Ascending aorta (tissue), 2 donors: ENCODE measurements around the gene EXOSC3. TPM values are rescaled to one million over a fixed set of nuclear protein-coding genes. Genes with fewer than 3 reads are reported as not detected.
"Not testable (repeated sequence)": the region's sequence is repeated elsewhere in the genome, so short reads cannot be mapped to it uniquely, and the experiment has no call there.

ENCODE experiments used
- DNase-seq, 2 donors: peaks; one replicate each; pipeline ENCODE4 v3.0.0-alpha.2; 2019; ENCODE audit warnings: low spot score in 2 of 2
- H3K27ac ChIP-seq, 2 donors: fragments of 200-600 bp; sonication (generic); one replicate each; pipeline ENCODE4 v1.5.1; 2016 to 2017; ENCODE audit warnings: mild to moderate bottlenecking in 1 of 2
- H3K27me3 ChIP-seq: fragments of 200-600 bp; sonication (generic); one replicate; pipeline ENCODE4 v1.5.1; 2017
- H3K36me3 ChIP-seq, 2 donors: fragments of 200-600 bp; sonication (generic); one replicate each; pipeline ENCODE4 v1.5.1; 2016
- H3K4me1 ChIP-seq, 2 donors: fragments of 200-600 bp; sonication (generic); one replicate each; pipeline ENCODE4 v1.5.1; 2016 to 2017; ENCODE audit warnings: mild to moderate bottlenecking in 1 of 2
- H3K4me3 ChIP-seq, 2 donors: fragments of 200-600 bp; sonication (generic); one replicate each; pipeline ENCODE4 v1.5.1; 2016 to 2017; ENCODE audit warnings: mild to moderate bottlenecking in 1 of 2
- H3K9me3 ChIP-seq, 2 donors: fragments of 200-600 bp; sonication (generic); one replicate each; pipeline ENCODE4 v1.5.1; 2016
- intact Hi-C: fragments of 100-400 bp; cut with DNase I; formaldehyde crosslinking; loops from one replicate; pipeline ENCODE4 v1.15.1; 2023
- total RNA-seq: library from RNA; depleted of rRNA; stranded (reverse); fragments of >200 nt; gene quantifications from one replicate; pipeline ENCODE4 v1.1.0, GENCODE V29; 2016
- TF ChIP-seq, protein P1 (sequence below), 3 experiments: fragments of 200-600 bp in 2 of 3; fragments of 450-650 bp in 1 of 3; sonication (generic) in 2 of 3; IDR thresholded peaks; one replicate each; pipeline ENCODE4 v1.5.1; 2016 to 2019; ENCODE audit warnings: antibody characterized with exemption in 3 of 3, mild to moderate bottlenecking in 1 of 3, moderate library complexity in 1 of 3

The EXOSC3 gene
- total RNA-seq, 1 donor from 2014 or later: 9.0 TPM

DNA sequence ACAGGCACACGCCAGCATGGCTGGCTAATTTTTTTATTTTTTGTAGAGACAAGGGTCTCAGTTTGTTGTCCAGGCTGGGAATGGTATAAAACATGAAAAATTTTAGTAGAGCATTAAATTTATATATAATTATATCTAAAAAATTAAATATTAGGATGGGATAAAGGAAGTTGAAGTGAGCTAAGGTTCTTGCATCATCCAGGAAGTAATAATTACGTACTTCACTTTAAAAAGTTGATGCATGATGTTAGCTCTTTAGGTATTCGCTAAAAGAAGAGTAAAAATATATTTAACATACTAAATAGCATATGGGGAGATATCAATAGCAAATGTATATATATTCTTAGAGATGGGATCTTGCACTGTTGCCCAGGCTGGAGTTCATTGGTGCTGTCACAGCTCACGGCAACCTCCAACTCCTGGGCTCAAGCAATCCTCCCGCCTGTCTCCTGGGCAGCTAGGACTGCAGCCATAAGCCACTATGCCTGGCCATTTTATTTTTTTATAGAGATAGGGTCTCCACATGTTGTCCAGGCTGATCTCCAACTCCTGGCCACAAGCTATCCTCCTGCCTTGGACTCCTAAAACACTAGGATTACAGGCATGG lies 28.0 kb upstream of the EXOSC3 start:
- no peak overlapping the region for H3K4me3 ChIP-seq
- no peaks in the 10 kb centered on the region for H3K27me3 ChIP-seq
- no peaks in the 10 kb centered on the region for H3K4me1 ChIP-seq
- H3K36me3 ChIP-seq: peaks cover 4 to 5% of the 10 kb centered on the region in 2 donors
- no peaks in the 10 kb centered on the region for H3K9me3 ChIP-seq
- no peak overlapping the region for H3K27ac ChIP-seq
- TF ChIP-seq, protein P1, sequence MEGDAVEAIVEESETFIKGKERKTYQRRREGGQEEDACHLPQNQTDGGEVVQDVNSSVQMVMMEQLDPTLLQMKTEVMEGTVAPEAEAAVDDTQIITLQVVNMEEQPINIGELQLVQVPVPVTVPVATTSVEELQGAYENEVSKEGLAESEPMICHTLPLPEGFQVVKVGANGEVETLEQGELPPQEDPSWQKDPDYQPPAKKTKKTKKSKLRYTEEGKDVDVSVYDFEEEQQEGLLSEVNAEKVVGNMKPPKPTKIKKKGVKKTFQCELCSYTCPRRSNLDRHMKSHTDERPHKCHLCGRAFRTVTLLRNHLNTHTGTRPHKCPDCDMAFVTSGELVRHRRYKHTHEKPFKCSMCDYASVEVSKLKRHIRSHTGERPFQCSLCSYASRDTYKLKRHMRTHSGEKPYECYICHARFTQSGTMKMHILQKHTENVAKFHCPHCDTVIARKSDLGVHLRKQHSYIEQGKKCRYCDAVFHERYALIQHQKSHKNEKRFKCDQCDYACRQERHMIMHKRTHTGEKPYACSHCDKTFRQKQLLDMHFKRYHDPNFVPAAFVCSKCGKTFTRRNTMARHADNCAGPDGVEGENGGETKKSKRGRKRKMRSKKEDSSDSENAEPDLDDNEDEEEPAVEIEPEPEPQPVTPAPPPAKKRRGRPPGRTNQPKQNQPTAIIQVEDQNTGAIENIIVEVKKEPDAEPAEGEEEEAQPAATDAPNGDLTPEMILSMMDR (IDR thresholded peaks at IDR 0.05): no peak
- no peak for DNase-seq
- intact Hi-C loops: no loop called here

DNA sequence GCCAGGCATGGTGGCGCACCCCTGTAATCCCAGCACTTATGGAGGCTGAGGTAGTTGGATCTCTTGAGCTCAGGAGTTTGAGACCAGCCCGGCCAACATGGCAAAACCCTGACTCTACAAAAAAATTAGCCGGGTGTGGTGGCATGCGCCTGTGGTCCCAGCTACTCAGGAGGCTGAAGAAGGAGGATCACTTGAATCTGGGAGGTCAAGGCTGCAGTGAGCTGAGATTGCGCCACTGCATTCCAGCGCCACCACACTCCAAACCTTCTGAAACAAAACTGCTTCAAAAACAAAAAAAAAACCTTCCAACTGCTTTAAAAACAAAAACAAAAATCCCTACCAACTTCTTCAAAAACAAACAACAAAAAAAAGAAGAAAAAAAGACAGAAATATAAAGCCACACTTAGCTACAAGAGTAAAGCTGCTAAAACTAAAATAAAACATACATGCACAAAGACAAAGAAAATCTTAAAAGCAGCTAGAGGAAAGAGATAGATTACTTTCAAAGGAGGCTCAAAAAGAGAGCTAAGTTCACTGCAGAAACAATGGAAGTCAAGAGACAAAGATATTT lies 27.1 kb upstream of the EXOSC3 start:
- TF ChIP-seq, protein P1 (IDR thresholded peaks at IDR 0.05): no peak
- H3K4me1 ChIP-seq: no peaks in the 10 kb centered on the region

DNA sequence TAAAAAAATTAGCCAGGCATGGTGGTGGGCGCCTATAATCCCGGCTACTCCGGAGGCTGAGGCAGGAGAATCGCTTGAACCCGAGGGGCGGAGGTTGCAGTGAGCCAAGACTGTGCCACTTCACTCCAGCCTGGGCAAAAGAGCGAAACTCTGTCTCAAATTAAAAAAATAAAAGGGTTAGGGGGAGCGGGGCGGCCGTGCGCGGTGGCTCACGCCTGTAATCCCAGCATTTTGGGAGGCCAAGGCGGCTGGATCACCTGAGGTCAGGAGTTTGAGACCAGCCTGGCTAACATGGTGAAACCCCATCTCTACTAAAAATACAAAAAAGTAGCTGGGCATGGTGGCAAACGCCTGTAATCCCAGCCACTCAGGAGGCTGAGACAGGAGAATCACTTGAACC lies 24.8 kb upstream of the EXOSC3 start:
- not testable (repeated sequence) for H3K9me3 ChIP-seq, H3K27me3 ChIP-seq, H3K4me1 ChIP-seq, H3K4me3 ChIP-seq, H3K27ac ChIP-seq, H3K36me3 ChIP-seq, DNase-seq
- intact Hi-C loops: loop anchor here (10.0 kb wide), 1 partner anchor 385 kb away; the partner anchor contains the start of gene GRHPR

More for the DNA sequence above, 27.1 kb upstream of the EXOSC3 start:
- Histone ChIP-seq H3K27ac (no peak overlapping the region), H3K9me3 (no peaks in the 10 kb centered on the region), H3K4me3 (no peak overlapping the region), H3K36me3 (peaks cover 4 to 7% of the 10 kb centered on the region in 2 donors), H3K27me3 (no peaks in the 10 kb centered on the region)
- DNase-seq: no peak
- intact Hi-C loops: no loop called here

DNA sequence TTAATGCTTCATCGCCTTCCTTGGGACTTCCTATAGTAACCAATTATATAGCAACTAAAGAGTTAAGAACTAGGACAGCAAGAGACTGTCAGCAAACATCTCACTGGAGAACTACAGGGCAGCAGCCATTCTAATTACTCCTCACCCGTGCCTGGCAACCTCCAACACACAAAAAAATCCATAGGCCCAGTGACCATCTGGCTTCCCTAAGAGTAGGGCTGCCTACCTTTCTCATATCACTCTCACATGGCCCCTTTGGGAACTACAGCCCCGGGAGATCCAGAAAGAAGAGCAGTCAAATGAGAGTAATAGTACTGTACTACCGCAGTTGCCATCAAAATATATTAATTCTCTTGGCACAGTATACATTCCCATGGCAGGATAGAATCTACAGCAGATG lies 21.4 kb upstream of the EXOSC3 start:
- H3K9me3 ChIP-seq: no peaks in the 10 kb centered on the region
- no peak overlapping the region for H3K4me3 ChIP-seq
- intact Hi-C loops: loop anchor here (10.0 kb wide), 1 partner anchor 381 kb away; the partner anchor contains the start of gene GRHPR
- no peak for DNase-seq
- no peaks in the 10 kb centered on the region for H3K27me3 ChIP-seq
- TF ChIP-seq, protein P1 (IDR thresholded peaks at IDR 0.05): no peak
- H3K36me3 ChIP-seq: peaks cover 0 to 7% of the 10 kb centered on the region in 2 donors
- H3K4me1 ChIP-seq: peaks cover 0 to 18% of the 10 kb centered on the region in 2 donors
- no peak overlapping the region for H3K27ac ChIP-seq

DNA sequence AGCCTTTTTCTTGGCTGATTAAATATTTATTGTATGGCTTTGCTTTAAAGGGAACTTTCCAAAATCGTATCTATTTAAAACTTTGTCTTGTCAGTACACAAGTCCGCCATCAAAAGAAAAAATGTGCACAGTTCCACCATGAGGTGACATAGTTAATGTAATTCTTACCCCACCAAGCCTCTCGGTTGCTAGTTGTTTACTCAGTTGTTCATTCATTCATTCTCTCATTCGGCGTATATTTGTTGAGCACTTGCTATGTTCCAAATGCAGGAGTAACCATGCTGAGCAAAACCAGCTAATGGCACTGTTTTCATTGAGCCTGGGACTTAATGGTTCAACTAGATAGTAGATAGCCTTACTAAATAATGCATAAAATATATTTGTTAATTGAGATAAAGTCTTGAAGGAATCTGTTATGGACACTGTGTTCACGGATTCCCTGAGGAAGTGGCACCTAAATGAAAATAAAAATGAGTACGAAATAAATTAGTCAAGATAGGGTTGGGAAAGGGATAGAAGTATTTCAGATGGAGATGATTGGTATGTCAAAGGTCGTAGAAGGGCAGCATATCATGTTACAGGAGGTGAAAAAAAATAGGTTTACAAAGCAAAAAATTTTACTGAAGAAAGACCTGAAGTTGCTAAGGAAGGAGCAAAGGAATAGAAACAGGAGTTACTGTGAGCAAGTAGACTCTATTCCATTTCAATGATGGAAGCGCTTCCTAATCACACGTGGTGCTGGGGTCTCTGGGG lies 17.3 kb upstream of the EXOSC3 start:
- DNase-seq: no peak
- H3K4me3 ChIP-seq: peak overlapping the region; percentile 86 to 97
- H3K36me3 ChIP-seq: no peaks in the 10 kb centered on the region
- TF ChIP-seq, protein P1 (IDR thresholded peaks at IDR 0.05): no peak
- intact Hi-C loops: loop anchor here (5.0 to 10.0 kb wide), 2 partner anchors 315 to 377 kb away; partner anchors contain the start of genes GRHPR and POLR1E
- no peak overlapping the region for H3K27ac ChIP-seq
- no peaks in the 10 kb centered on the region for H3K27me3 ChIP-seq
- peaks cover 0 to 22% of the 10 kb centered on the region in 2 donors for H3K4me1 ChIP-seq
- H3K9me3 ChIP-seq: no peaks in the 10 kb centered on the region
